Measurements from ENCODE around the gene CCDC47. TPM values are rescaled to one million over a fixed set of nuclear protein-coding genes. Genes with fewer than 3 reads are reported as not detected.

The CCDC47 gene
- polyA plus RNA-seq, 1 donor (not counting 4 experiments of a cell fraction or from before 2014, with no cell fraction given), result 86.4 TPM

DNA sequence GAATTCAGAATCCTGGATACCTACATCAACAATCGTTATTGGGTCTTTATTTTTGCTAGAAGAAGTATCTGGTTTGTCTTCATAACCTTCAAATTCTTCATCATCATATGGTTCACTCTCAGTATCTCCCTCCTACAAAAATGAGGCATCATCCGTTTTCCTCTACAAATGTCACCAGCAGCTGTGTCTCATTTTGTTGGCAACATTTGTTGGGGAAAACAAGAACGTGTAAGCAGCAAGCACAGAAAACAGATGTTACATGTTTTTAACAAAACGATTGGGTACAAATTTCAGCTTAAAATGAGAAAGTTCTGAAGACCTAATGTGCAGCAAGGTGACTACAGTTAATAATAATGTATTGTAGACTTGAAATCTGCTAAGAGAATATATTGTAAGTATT is 8.7 kb downstream of the CCDC47 start:
- Histone ChIP-seq H3K27me3 (ENCODE audit: control insufficient read depth, extremely low read depth, insufficient read depth, low read length) (no peaks in the 10 kb centered on the region), H2AFZ (ENCODE audit: control insufficient read depth, low read length) (no peak overlapping the region), H3K4me3 (ENCODE audit: control insufficient read depth in 2 of 3, extremely low read depth in 1 of 3, insufficient read depth in 2 of 3, low read depth in 1 of 3, low read length in 3 of 3) (no peak overlapping the region), H3K9ac (ENCODE audit: control insufficient read depth, extremely low read depth, insufficient read depth, low read length) (no peak overlapping the region), H3K79me2 (ENCODE audit: control insufficient read depth, insufficient read depth, low read length) (peaks cover 47% of the 10 kb centered on the region), H3K36me3 (ENCODE audit: control insufficient read depth in 2 of 2, extremely low read depth in 1 of 2, insufficient read depth in 2 of 2, low read length in 2 of 2) (peaks cover 12 to 24% of the 10 kb centered on the region in 2 experiments), H3K9me3 (ENCODE audit: control insufficient read depth, low read depth, low read length) (no peaks in the 10 kb centered on the region), H3K9me1 (ENCODE audit: control insufficient read depth, extremely low read depth, insufficient read depth, low read length) (no peaks in the 10 kb centered on the region), H4K20me1 (ENCODE audit: control insufficient read depth, extremely low read depth, insufficient read depth, low read length) (peaks cover 7% of the 10 kb centered on the region), H3K4me1 (ENCODE audit: control insufficient read depth, extremely low read depth, insufficient read depth, low read length) (no peaks in the 10 kb centered on the region), H3K27ac (ENCODE audit: control insufficient read depth, insufficient read depth, low read length) (no peak overlapping the region), H3K4me2 (ENCODE audit: control insufficient read depth, extremely low read depth, insufficient read depth, low read depth, low read length) (no peak overlapping the region)
- TF ChIP-seq CTCF (optimal IDR thresholded peaks at IDR 0.05 in 1 of 3, IDR thresholded peaks at IDR 0.05 in 1 of 3, conservative IDR thresholded peaks at IDR 0.05 in 1 of 3; ENCODE audit: extremely low read depth in 1 of 3, insufficient read depth in 2 of 3, low read length in 3 of 3) (no peak), EZH2 (IDR thresholded peaks at IDR 0.05; ENCODE audit: low read length) (no peak)
- FAIRE-seq (no peak), DNase-seq (ENCODE audit: low read depth, low spot score) (no peak)
- dilution Hi-C loops (cut with MboI; ENCODE audit: extremely low pct_ligation_motif_present, low sequenced_read_pairs), result no loop called here

DNA sequence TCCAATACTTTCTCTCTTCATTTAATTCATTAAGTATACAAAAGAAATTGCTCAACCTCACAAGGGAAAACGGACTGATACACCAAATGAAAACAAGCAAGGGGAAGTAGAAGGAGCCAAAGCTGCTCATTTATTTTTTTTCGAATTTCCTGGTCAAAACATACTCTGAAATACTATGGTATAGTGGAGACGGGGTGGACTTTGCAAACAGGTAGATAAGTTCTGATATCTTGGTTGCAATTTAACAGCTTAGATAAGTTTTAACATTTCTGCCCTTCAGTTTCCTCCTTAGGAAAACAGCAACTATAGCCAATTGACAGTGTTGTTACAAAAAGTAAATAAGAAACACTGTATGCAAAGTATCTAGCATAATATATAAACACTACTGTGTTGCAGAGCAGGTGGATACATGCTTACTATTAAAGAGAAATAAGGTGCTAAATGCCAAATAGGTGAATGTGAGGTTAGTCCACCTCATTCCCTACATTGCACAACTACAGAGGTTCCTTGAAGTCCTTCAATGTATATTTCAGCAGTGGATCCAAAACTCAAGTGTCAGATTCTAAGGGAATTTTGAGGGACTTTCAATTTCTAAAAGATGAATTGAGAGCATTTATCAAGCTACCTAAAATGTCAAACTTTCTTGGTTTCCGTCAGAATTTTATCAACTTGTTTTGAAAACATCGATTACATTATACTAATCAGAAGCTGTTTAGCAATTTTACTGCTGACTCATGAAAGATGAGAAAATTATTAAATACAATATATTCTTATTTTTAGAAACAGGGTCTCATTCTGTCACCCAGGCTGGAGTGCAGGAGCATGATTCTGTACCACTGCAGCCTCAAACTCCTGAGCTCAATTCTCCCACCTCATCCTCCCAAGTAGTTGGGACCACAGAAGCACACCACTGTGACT is 11.0 kb downstream of the CCDC47 start:
- H3K9ac ChIP-seq (ENCODE audit: control insufficient read depth, extremely low read depth, insufficient read depth, low read length), result no peak overlapping the region
- no peaks in the 10 kb centered on the region for H3K9me1 ChIP-seq (ENCODE audit: control insufficient read depth, extremely low read depth, insufficient read depth, low read length)
- peaks cover 24% of the 10 kb centered on the region for H3K79me2 ChIP-seq (ENCODE audit: control insufficient read depth, insufficient read depth, low read length)
- H3K27me3 ChIP-seq (ENCODE audit: control insufficient read depth, extremely low read depth, insufficient read depth, low read length), result no peaks in the 10 kb centered on the region
- DNase-seq (ENCODE audit: low read depth, low spot score) (no peak), FAIRE-seq (no peak)
- H3K27ac ChIP-seq (ENCODE audit: control insufficient read depth, insufficient read depth, low read length), result no peak overlapping the region
- no peak overlapping the region for H3K4me3 ChIP-seq (ENCODE audit: control insufficient read depth in 2 of 3, extremely low read depth in 1 of 3, insufficient read depth in 2 of 3, low read depth in 1 of 3, low read length in 3 of 3)
- H4K20me1 ChIP-seq (ENCODE audit: control insufficient read depth, extremely low read depth, insufficient read depth, low read length), result peaks cover 7% of the 10 kb centered on the region
- TF ChIP-seq CTCF (optimal IDR thresholded peaks at IDR 0.05 in 1 of 3, IDR thresholded peaks at IDR 0.05 in 1 of 3, conservative IDR thresholded peaks at IDR 0.05 in 1 of 3; ENCODE audit: extremely low read depth in 1 of 3, insufficient read depth in 2 of 3, low read length in 3 of 3) (no peak), EZH2 (IDR thresholded peaks at IDR 0.05; ENCODE audit: low read length) (no peak)
- no peaks in the 10 kb centered on the region for H3K9me3 ChIP-seq (ENCODE audit: control insufficient read depth, low read depth, low read length)
- dilution Hi-C loops (cut with MboI; ENCODE audit: extremely low pct_ligation_motif_present, low sequenced_read_pairs), result no loop called here
- H3K4me2 ChIP-seq (ENCODE audit: control insufficient read depth, extremely low read depth, insufficient read depth, low read depth, low read length), result no peak overlapping the region
- H3K4me1 ChIP-seq (ENCODE audit: control insufficient read depth, extremely low read depth, insufficient read depth, low read length), result no peaks in the 10 kb centered on the region
- H3K36me3 ChIP-seq (ENCODE audit: control insufficient read depth in 2 of 2, extremely low read depth in 1 of 2, insufficient read depth in 2 of 2, low read length in 2 of 2), result peaks cover 16 to 25% of the 10 kb centered on the region in 2 experiments
- H2AFZ ChIP-seq (ENCODE audit: control insufficient read depth, low read length), result no peak overlapping the region
